Measurements from ENCODE around the gene NR2C2.

- TF ChIP-seq GATA3 (IDR thresholded peaks at IDR 0.05; ENCODE audit: low read depth, low read length) (no peak), GATA2 (IDR thresholded peaks at IDR 0.05; ENCODE audit: low read depth, low read length) (no peak)
These were observed 24.5 kb upstream of the NR2C2 start for GRCh38 chr3:14922863-14923262.

Measured in SH-SY5Y (cell line).